Neural progenitor cell (in vitro differentiated cells): ENCODE data around the gene HNRNPM. TPM values are rescaled to one million over a fixed set of nuclear protein-coding genes. Genes with fewer than 3 reads are reported as not detected.

Experiments
- DNase-seq: peaks from one replicate; pipeline ENCODE4 v3.0.0-alpha.2; 2016; ENCODE audit warnings: low spot score
- H2AFZ ChIP-seq: fragments of 200-600 bp; sonication (generic); replicated peaks from 2 replicates; pipeline ENCODE4 v1.6.1; 2016; ENCODE audit warnings: antibody characterized with exemption
- H3F3A ChIP-seq: fragments of 200-600 bp; sonication (generic); 2 replicates; pipeline ENCODE4 v1.6.1; 2016; ENCODE audit warnings: antibody characterized with exemption, low read depth
- H3K27ac ChIP-seq: fragments of 200-600 bp; sonication (generic); 2 replicates; pipeline ENCODE4 v1.5.1; 2016; ENCODE audit warnings: mild to moderate bottlenecking
- H3K27me3 ChIP-seq: fragments of 200-600 bp; sonication (generic); 2 replicates; pipeline ENCODE4 v1.6.1; 2016; ENCODE audit warnings: mild to moderate bottlenecking, moderate library complexity
- H3K36me3 ChIP-seq: fragments of 200-600 bp; sonication (generic); 2 replicates; pipeline ENCODE4 v1.5.1; 2016
- H3K4me1 ChIP-seq: fragments of 200-600 bp; sonication (generic); 2 replicates; pipeline ENCODE4 v1.6.1; 2016; ENCODE audit warnings: mixed run types
- H3K4me2 ChIP-seq: fragments of 200-600 bp; sonication (generic); 2 replicates; pipeline ENCODE4 v1.6.1; 2016
- H3K4me3 ChIP-seq: fragments of 200-600 bp; sonication (generic); 2 replicates; pipeline ENCODE4 v1.5.1; 2016
- H3K79me2 ChIP-seq: fragments of 200-600 bp; sonication (generic); 2 replicates; pipeline ENCODE4 v1.6.1; 2016; ENCODE audit warnings: low read depth
- H3K9ac ChIP-seq: fragments of 200-600 bp; sonication (generic); 2 replicates; pipeline ENCODE4 v1.6.1; 2016
- H3K9me3 ChIP-seq: fragments of 200-600 bp; sonication (generic); 2 replicates; pipeline ENCODE4 v1.5.1; 2016; ENCODE audit warnings: low read depth
- H4K20me1 ChIP-seq: fragments of 200-600 bp; sonication (generic); 2 replicates; pipeline ENCODE4 v1.6.1; 2016; ENCODE audit warnings: low read depth
- H3K27ac Mint-ChIP-seq: 3 replicates; pipeline ENCODE4 v1.8.0; 2021; ENCODE audit warnings: mixed read lengths
- H3K27me3 Mint-ChIP-seq: 2 replicates; pipeline ENCODE4 v1.8.0; 2022; ENCODE audit warnings: low read depth, mild to moderate bottlenecking, inconsistent platforms, moderate library complexity, mixed read lengths; ENCODE audit not compliant: insufficient read depth
- H3K36me3 Mint-ChIP-seq: 3 replicates; pipeline ENCODE4 v1.8.0; 2021; ENCODE audit warnings: mixed read lengths
- H3K4me1 Mint-ChIP-seq: 3 replicates; pipeline ENCODE4 v1.8.0; 2021; ENCODE audit warnings: mixed read lengths
- H3K4me3 Mint-ChIP-seq: 3 replicates; pipeline ENCODE4 v1.8.0; 2021; ENCODE audit warnings: mild to moderate bottlenecking, moderate library complexity, mixed read lengths
- H3K9me3 Mint-ChIP-seq: 3 replicates; pipeline ENCODE4 v1.8.0; 2020; ENCODE audit warnings: mixed read lengths
- EZH2 ChIP-seq: fragments of 200-600 bp; sonication (generic); IDR thresholded peaks from 2 replicates; pipeline ENCODE4 v1.6.1; 2017; ENCODE audit warnings: antibody characterized with exemption, mild to moderate bottlenecking, moderate library complexity
- EZH2phosphoT487 ChIP-seq: fragments of 200-600 bp; sonication (generic); IDR thresholded peaks from 2 replicates; pipeline ENCODE4 v1.6.1; 2017; ENCODE audit warnings: antibody characterized with exemption
- total RNA-seq: library from RNA; depleted of rRNA; stranded (reverse); fragments of >200 nt; gene quantifications from 2 replicates; pipeline ENCODE4 v1.2.3, GENCODE V29; 2015; ENCODE audit warnings: low replicate concordance
- TF ChIP-seq, protein P1 (sequence below): fragments of 200-600 bp; sonication (generic); IDR thresholded peaks from 2 replicates; pipeline ENCODE4 v1.5.1; 2017; ENCODE audit warnings: antibody characterized with exemption, mild to moderate bottlenecking

Gene HNRNPM
- total RNA-seq, 1 donor from 2014 or later, result 118 TPM

GRCh38 chr19:8454218-8454617, 9.4 kb downstream of the HNRNPM start:
- H3K9ac ChIP-seq, result no peak overlapping the region
- H3K36me3 ChIP-seq, result peaks cover 10% of the 10 kb centered on the region
- H3K4me3 ChIP-seq, result no peak overlapping the region
- H3K9me3 ChIP-seq, result no peaks in the 10 kb centered on the region
- no peak overlapping the region for H3K27ac ChIP-seq
- H3K36me3 Mint-ChIP-seq, result peaks cover 31% of the 10 kb centered on the region
- H3K27me3 ChIP-seq, result no peaks in the 10 kb centered on the region
- peaks cover 55% of the 10 kb centered on the region for H3F3A ChIP-seq
- no peak overlapping the region for H3K27ac Mint-ChIP-seq
- H3K4me3 Mint-ChIP-seq, result no peak overlapping the region
- peaks cover 42% of the 10 kb centered on the region for H3K4me1 ChIP-seq
- TF ChIP-seq, protein P1, sequence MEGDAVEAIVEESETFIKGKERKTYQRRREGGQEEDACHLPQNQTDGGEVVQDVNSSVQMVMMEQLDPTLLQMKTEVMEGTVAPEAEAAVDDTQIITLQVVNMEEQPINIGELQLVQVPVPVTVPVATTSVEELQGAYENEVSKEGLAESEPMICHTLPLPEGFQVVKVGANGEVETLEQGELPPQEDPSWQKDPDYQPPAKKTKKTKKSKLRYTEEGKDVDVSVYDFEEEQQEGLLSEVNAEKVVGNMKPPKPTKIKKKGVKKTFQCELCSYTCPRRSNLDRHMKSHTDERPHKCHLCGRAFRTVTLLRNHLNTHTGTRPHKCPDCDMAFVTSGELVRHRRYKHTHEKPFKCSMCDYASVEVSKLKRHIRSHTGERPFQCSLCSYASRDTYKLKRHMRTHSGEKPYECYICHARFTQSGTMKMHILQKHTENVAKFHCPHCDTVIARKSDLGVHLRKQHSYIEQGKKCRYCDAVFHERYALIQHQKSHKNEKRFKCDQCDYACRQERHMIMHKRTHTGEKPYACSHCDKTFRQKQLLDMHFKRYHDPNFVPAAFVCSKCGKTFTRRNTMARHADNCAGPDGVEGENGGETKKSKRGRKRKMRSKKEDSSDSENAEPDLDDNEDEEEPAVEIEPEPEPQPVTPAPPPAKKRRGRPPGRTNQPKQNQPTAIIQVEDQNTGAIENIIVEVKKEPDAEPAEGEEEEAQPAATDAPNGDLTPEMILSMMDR, result no peak
- TF ChIP-seq EZH2, result no peak
- TF ChIP-seq EZH2phosphoT487, result no peak
- peaks cover 99% of the 10 kb centered on the region for H3K79me2 ChIP-seq
- DNase-seq, result no peak
- H3K4me1 Mint-ChIP-seq, result peaks cover 40% of the 10 kb centered on the region
- peaks cover 99% of the 10 kb centered on the region for H4K20me1 ChIP-seq
- H3K27me3 Mint-ChIP-seq, result no peaks in the 10 kb centered on the region
- no peaks in the 10 kb centered on the region for H3K9me3 Mint-ChIP-seq
- H3K4me2 ChIP-seq, result no peak overlapping the region
- H2AFZ ChIP-seq, result no peak overlapping the region

DNA sequence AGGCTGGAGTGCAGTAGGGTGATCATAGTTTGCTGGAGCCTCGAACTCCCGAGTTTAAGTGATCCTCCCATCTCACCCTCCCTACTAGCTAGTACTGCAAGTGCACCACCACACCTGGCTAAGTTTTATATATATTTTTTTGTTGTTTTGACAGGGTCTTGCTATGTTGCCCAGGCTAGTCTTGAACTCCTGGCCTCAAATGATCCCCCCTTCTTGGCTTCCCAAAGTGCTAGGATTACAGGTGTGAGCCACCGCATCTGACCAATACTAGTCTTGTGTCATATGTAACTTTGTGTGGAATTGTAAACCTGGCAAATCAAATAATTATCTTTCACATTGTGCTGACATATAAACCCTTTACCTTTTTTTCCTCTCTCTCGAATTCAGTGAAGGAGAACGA, 10.2 kb downstream of the HNRNPM start:
- no peak overlapping the region for H2AFZ ChIP-seq
- peaks cover 100% of the 10 kb centered on the region for H4K20me1 ChIP-seq
- Mint-ChIP-seq H3K27me3 (peaks cover 3% of the 10 kb centered on the region), H3K4me1 (peaks cover 43% of the 10 kb centered on the region), H3K36me3 (peaks cover 29% of the 10 kb centered on the region), H3K9me3 (no peaks in the 10 kb centered on the region), H3K27ac (no peak overlapping the region), H3K4me3 (no peak overlapping the region)
- H3F3A ChIP-seq, result peaks cover 52% of the 10 kb centered on the region
- H3K9ac ChIP-seq, result no peak overlapping the region
- peaks cover 41% of the 10 kb centered on the region for H3K4me1 ChIP-seq
- H3K27ac ChIP-seq, result no peak overlapping the region
- H3K4me2 ChIP-seq, result no peak overlapping the region
- no peak for DNase-seq
- peaks cover 10% of the 10 kb centered on the region for H3K36me3 ChIP-seq
- no peak for TF ChIP-seq EZH2phosphoT487
- TF ChIP-seq EZH2, result no peak
- TF ChIP-seq, protein P1, result no peak
- peaks cover 100% of the 10 kb centered on the region for H3K79me2 ChIP-seq
- H3K27me3 ChIP-seq, result no peaks in the 10 kb centered on the region
- no peaks in the 10 kb centered on the region for H3K9me3 ChIP-seq
- H3K4me3 ChIP-seq, result no peak overlapping the region

- Histone ChIP-seq H3K9ac (no peak overlapping the region), H3K9me3 (no peaks in the 10 kb centered on the region), H3K36me3 (peaks cover 10% of the 10 kb centered on the region), H3F3A (peaks cover 42% of the 10 kb centered on the region), H3K79me2 (peaks cover 100% of the 10 kb centered on the region), H4K20me1 (peaks cover 100% of the 10 kb centered on the region), H3K4me3 (no peak overlapping the region), H3K4me2 (no peak overlapping the region), H3K27me3 (no peaks in the 10 kb centered on the region), H2AFZ (no peak overlapping the region), H3K27ac (no peak overlapping the region), H3K4me1 (peaks cover 43% of the 10 kb centered on the region)
- Mint-ChIP-seq H3K36me3 (peaks cover 28% of the 10 kb centered on the region), H3K27ac (no peak overlapping the region), H3K4me3 (no peak overlapping the region), H3K4me1 (peaks cover 45% of the 10 kb centered on the region), H3K27me3 (peaks cover 3% of the 10 kb centered on the region), H3K9me3 (no peaks in the 10 kb centered on the region)
- TF ChIP-seq, protein P1, result peak; percentile 36
- TF ChIP-seq EZH2phosphoT487, result no peak
- DNase-seq, result peak; percentile 58
Measured at GRCh38 chr19:8456064-8456463, 11.3 kb downstream of the HNRNPM start.
